ES-I3 (cell line): ENCODE results near the gene PNPO.

Experiments used
- H3K36me3 ChIP-seq: 2 replicates; pipeline ENCODE4 v1.6.1; 2013; ENCODE audit warnings: mild to moderate bottlenecking, low read length, control low read depth, moderate library complexity; ENCODE audit not compliant: insufficient read depth
- H3K4me1 ChIP-seq: 2 replicates; pipeline ENCODE4 v1.6.1; 2013; ENCODE audit warnings: mild to moderate bottlenecking, control low read depth, low read length; ENCODE audit not compliant: insufficient read depth
- H3K9ac ChIP-seq: 2 replicates; pipeline ENCODE4 v1.6.1; 2013; ENCODE audit warnings: low read depth, mild to moderate bottlenecking, low read length, moderate library complexity
- H3K9me3 ChIP-seq: 2 replicates; pipeline ENCODE4 v1.6.1; 2013; ENCODE audit warnings: mild to moderate bottlenecking, low read length, moderate library complexity; ENCODE audit not compliant: control insufficient read depth, insufficient read depth

The PNPO gene

DNA sequence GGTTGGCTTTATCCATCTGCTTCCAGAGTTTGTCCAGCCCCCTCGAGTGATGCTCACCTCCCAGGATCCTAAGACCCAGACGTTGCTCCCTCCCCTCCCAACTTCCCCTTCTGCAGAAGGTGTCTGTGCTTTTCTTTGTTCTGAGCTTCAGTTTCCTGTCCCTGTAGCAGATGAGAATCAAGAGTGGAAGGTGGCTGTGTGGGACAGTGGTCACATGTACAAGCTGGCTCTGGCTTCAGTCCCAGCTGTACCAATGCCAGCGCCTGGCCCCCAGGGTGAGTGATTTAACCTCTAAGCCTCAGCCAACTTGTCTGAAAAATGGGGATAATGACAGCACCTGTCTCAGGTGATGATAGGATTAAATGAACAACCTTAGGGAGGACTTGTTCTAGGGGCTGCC lies 8.6 kb downstream of the PNPO start:
- Histone ChIP-seq H3K36me3 (no peaks in the 10 kb centered on the region), H3K9me3 (no peaks in the 10 kb centered on the region), H3K4me1 (peaks cover 11% of the 10 kb centered on the region), H3K9ac (peak overlapping the region; percentile 7; the same call in 1 of the 2 replicates)

DNA sequence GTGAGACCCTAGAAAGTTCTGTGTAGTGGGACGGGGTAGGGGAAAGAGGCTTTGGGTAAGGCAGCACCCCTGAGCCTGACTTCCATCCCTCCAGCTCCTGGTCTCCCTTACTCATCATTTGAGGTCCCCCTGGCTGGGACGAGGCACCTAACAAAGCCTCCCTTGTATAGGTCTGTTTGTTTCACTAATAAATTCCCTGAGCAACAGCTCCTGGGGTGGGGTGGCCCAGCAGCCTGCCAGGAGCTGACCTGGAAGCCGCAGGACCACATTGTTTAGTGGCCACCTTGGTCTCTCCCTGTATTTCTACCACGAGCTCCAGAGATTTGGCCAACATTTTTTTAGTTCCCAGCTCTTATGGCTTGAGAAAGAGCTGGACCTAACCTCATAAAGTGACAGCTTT lies 9.1 kb downstream of the PNPO start:
- H3K36me3 ChIP-seq = no peaks in the 10 kb centered on the region

GRCh38 chr17:47952171-47953021 lies 11.0 kb downstream of the PNPO start:
- Histone ChIP-seq H3K9me3 (no peaks in the 10 kb centered on the region), H3K9ac (no peak overlapping the region), H3K36me3 (no peaks in the 10 kb centered on the region), H3K4me1 (peaks cover 19% of the 10 kb centered on the region)

More for the DNA sequence above, 9.1 kb downstream of the PNPO start:
- peaks cover 11% of the 10 kb centered on the region for H3K4me1 ChIP-seq
- H3K9ac ChIP-seq = no peak overlapping the region
- no peaks in the 10 kb centered on the region for H3K9me3 ChIP-seq

- H3K9me3 ChIP-seq = no peaks in the 10 kb centered on the region
- no peak overlapping the region for H3K9ac ChIP-seq
- no peaks in the 10 kb centered on the region for H3K36me3 ChIP-seq
- H3K4me1 ChIP-seq = peaks cover 23% of the 10 kb centered on the region
Measured at GRCh38 chr17:47953909-47954308, 12.5 kb downstream of the PNPO start.

GRCh38 chr17:47955497-47956461 lies 14.4 kb downstream of the PNPO start:
- Histone ChIP-seq H3K4me1 (peaks cover 16% of the 10 kb centered on the region), H3K9ac (no peak overlapping the region), H3K9me3 (no peaks in the 10 kb centered on the region), H3K36me3 (no peaks in the 10 kb centered on the region)

GRCh38 chr17:47956791-47957590 lies 15.6 kb downstream of the PNPO start:
- Histone ChIP-seq H3K9ac (no peak overlapping the region), H3K9me3 (no peaks in the 10 kb centered on the region), H3K4me1 (peaks cover 16% of the 10 kb centered on the region)

DNA sequence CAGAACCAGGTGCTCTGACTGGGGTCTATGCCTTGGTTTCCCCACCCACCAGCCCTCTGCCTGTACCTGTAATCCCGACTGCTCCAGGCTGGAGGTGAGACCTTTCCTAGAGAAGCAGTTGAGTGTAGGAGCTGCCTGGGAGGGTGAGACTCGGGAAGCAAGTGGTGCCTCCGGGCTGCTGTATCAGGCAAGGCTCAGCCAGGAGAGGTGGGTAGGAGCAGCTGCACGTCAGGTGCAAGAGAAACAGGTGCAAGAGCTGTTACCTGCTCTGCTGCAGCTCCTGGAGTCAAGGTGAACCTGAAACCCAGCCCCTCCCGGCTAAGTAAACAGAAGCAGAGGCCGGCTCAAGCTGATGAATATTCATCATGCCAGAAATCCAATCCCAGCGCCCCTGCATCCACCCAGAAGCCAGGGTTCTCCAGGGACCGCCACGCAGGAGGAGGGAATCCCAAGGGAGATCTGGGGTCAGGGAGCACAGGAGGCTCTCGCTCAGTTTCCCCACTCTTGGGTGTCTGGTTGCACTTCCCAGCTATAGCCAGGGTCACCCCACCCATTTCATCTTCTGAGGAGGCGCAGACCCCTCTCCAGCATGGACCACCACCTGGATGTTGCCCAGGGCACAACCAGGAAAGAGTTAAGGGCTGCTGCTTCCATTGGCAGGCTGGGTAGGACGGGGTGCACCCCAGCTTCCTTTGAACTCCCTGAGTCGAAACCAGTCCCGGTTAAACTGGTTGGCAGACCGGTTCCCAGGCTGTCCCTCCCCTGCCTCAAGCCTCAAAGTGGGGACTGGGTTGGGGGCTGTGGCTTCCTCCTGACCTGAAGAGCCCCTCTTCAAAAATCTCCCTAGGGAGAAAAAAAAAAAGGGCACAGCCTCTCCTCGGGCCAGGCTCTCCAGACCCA lies 16.5 kb downstream of the PNPO start, which contains the start of gene PRR15L:
Gene PRR15L (minus strand): TSS at position 293 of the 900 bp plus-strand sequence. CDS start 4,649 bp downstream, outside the sequence.
- H3K4me1 ChIP-seq = peaks cover 16% of the 10 kb centered on the region
- no peaks in the 10 kb centered on the region for H3K9me3 ChIP-seq
- no peak within 1 kb of the TSS for H3K9ac ChIP-seq
- H3K36me3 ChIP-seq = no peaks in the 10 kb centered on the region

More at GRCh38 chr17:47956791-47957590, 15.6 kb downstream of the PNPO start:
- H3K36me3 ChIP-seq = no peaks in the 10 kb centered on the region

DNA sequence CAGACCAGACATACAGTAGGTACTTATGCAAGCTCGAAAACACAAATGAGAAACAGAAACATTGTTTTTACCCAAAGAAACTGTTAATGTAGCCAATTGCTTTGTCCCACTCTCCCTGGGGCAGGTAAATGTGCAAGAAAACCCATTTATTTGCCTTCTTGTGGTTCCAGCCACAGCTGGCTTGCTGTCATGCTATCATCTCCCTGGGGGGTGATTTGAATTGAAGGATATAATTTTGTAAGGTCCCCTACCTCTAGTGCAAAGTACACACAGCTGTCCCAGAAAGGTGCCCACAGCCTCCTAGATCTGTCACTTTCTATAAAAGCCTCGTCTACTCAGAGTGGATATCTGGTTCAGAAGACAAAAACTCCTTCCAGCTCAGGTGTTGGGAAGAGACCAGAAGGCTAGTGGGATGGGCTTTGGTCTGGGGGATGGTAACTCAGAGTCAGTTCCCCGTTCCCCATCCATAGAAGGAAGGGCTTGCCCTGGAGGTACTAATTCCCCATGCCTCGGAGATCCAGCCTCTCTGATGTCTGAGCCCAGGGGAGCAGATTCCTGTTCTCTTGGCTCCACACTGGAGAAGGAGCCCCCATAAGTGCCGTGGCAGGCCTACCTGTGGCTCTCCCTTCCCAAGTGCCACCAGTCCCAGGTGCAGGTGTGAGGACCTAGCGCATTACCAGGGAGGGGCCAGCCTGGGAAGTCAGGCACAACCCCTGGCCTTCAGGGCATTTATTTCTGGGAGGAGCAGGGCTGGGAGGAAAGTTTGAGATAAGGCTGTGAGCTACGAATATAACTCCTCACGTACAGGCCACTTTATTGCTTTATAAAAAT lies 18.7 kb downstream of the PNPO start:
- H3K4me1 ChIP-seq = peaks cover 16% of the 10 kb centered on the region
- H3K9me3 ChIP-seq = no peaks in the 10 kb centered on the region
- no peaks in the 10 kb centered on the region for H3K36me3 ChIP-seq
- no peak overlapping the region for H3K9ac ChIP-seq

DNA sequence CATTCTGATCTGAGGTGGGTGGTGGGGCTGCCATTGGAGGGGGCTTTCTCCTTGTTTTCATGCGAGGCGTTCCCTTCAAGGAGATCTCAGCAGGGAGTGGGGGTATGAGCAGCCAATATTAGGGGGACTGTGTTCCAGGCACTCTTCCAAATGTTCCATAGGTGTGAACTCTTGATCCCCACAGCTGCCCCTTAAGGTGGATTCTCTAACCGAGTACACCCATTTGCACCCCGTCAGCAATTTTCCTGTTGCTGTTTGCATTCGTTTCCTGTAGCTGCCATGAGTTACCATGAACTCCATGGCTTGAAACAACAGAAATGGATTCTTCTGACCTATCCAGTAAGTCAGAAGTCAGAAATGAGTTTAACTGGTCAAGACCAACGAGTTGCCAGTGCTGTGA lies 20.0 kb downstream of the PNPO start:
- no peak overlapping the region for H3K9ac ChIP-seq
- H3K36me3 ChIP-seq = no peaks in the 10 kb centered on the region
- H3K4me1 ChIP-seq = peaks cover 16% of the 10 kb centered on the region
- H3K9me3 ChIP-seq = no peaks in the 10 kb centered on the region

- Histone ChIP-seq H3K9me3 (no peaks in the 10 kb centered on the region), H3K36me3 (no peaks in the 10 kb centered on the region), H3K4me1 (peaks cover 2% of the 10 kb centered on the region; the same call in 1 of the 2 replicates), H3K9ac (no peak overlapping the region)
Measured at GRCh38 chr17:47962901-47963300, 21.5 kb downstream of the PNPO start.

- no peaks in the 10 kb centered on the region for H3K9me3 ChIP-seq
Measured at GRCh38 chr17:47964856-47965255, 23.5 kb downstream of the PNPO start.

DNA sequence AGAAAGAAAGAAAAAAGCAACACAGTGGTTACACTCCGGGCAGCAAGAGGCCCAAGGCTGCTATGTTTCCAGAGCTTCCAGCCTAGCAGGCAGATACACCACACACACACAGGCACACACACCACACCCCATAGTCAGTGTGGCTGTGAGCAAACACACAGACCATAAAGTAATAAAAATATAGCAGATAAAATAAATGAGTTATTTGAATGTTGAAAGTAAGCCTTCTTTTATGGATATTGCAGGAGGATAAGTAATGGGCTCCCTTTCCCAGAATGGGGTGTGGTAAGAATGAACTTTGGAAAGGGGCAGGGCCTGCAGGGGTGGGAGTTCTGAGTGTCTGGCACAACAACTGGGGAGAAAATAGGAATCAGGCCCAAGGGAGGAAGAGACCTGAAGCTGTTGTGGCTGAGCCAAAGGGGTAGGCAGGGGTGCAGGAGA lies 24.7 kb downstream of the PNPO start:
- peaks cover 5% of the 10 kb centered on the region; the same call in 1 of the 2 replicates for H3K4me1 ChIP-seq
- no peaks in the 10 kb centered on the region for H3K9me3 ChIP-seq
- H3K9ac ChIP-seq = no peak overlapping the region
- no peaks in the 10 kb centered on the region for H3K36me3 ChIP-seq

More at GRCh38 chr17:47964856-47965255, 23.5 kb downstream of the PNPO start:
- Histone ChIP-seq H3K4me1 (no peaks in the 10 kb centered on the region; the same call in 1 of the 2 replicates), H3K36me3 (no peaks in the 10 kb centered on the region), H3K9ac (no peak overlapping the region)
